Stimulated activated CD4-positive, alpha-beta T cell treated with anti-CD3 and anti-CD28 coated beads, Interleukin-1b, Interleukin-23, amount 100 ng/mL, for 4 hours (primary cell): ENCODE measurements around the gene TMEM108.

Experiments used
- DNase-seq, 2 donors: peaks; one replicate each; pipeline ENCODE4 v3.0.0-alpha.2; 2020; ENCODE audit warnings: low read depth in 2 of 2

TMEM108 gene

DNA sequence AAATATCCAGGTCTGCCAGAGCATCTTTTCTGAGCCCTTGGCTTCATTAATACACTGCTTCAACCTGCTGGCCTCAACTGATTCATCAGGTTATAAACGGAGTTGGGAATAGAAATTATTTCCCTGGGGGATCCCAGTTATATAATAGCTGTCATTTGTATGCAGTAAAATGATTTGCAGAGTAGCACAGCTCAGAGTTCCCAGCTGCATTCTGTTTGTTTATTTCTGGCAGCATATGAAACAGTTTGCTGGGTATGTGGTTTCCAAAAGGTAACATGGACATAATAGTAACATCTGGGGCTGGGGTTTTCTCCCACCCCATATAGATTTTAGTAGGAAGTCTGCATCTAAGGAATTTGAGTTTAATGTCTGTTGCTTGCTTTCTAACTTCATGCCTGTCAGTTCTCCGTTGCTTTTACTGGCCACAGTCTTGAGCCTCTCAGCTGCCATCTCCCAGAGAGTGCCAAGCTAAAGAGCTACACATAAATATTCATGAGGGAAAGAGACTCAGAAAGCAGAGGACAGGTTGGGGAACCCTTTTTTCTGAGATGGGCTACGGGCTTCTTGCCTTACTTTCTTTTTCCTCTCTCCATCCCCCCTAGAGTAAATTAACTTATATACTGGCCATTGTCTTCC is 124.6 kb downstream of the TMEM108 start:
- DNase-seq = no peak

DNA sequence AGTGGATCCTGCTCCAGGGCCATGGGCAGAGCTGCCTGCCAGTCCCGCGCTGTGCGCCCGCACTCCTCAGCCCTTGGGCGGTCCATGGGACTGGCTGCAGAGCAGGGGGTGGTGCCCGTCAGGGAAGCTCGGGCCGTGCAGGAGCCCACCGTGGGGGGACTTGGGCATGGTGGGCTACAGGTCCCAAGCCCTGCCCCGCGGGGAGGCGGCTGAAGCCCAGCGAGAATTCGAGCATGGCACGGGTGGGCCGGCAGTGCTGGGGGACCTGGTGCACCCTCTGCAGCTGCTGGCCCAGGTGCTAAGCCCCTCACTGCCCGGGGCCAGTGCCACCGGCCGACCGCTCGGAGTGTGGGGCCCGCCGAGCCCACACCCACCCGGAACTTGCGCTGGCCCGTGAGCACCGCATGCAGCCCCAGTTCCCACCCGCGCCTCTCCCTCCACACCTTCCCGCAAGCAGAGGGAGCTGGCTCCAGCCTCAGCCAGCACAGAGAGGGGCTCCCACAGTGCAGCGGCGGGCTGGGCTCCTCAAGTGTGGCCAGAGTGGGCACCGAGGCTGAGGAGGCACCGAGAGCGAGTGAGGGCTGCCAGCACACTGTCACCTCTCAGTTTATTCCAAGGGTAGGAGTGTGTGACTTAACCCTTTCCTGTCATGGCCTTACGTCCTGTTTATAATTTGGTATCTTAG is 129.3 kb downstream of the TMEM108 start:
- DNase-seq = no peak

DNA sequence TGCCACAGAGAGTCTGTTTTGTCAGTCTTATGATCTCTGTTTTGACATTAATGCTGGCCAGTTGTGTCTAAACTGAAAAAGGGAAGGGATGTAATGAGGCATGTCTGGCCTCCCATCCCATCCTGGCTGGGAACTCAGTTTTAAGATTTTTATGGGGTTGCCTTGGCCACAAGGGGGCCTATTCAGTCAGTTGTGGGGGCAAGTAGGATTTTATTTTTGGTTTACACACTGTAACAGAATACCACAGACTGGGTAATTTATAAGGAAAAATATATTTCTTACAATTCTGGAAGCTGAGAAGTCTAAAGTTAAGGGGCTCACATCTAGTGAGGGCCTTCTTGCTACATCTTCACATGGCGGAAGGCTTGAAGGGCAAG is 129.8 kb downstream of the TMEM108 start:
- no peak for DNase-seq

DNA sequence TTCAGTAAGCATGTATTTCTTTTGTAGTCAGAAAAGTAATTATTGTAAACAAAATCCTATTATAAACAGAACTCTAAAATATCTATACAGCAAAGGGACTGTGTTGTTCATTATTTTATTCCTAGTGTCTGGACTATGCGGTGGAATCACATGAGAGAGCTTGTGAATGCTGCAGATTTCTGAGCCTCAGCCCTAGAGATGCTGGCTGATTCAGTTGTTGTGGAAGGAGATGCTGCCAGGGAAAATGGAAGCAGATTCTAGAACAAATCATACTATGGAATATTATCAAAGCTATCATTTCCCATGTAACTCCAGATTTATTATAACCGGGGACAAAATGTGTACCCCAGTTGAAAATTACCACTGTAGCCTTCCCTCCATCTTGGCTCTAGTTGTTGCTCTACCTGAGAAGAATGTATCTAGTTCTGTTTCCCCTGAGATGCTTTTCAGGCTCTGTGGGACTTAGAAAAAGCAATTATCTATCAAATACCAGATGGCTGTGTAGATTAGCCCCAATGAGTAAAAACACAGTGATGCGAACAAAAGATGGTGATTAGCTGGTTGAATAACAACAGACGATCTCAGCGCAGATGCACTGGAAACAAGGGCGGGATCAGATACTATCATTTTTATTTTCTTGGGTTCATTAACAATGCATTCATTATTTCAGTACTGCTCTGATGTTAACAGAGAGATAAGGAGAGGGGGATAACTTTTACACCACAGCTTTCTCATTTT is 131.3 kb downstream of the TMEM108 start:
- DNase-seq = no peak

DNA sequence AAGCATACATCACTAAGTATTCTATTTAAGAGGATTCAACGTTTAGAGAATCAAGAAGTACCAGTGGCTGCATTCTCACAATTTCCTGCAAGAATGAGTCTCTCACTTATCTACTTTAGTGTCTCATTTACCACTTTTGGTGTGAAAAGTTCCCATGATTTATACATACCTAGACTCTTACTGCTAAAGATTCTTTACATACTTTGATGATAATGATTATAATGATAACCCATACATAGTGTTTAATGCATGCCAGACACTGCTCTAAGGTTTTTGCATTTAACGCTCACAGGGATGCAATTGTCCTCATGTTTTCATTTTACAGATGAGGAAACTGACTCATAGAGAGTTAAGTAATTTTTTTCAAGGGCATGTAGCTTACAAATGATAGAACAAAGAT is 133.6 kb downstream of the TMEM108 start:
- no peak for DNase-seq

DNA sequence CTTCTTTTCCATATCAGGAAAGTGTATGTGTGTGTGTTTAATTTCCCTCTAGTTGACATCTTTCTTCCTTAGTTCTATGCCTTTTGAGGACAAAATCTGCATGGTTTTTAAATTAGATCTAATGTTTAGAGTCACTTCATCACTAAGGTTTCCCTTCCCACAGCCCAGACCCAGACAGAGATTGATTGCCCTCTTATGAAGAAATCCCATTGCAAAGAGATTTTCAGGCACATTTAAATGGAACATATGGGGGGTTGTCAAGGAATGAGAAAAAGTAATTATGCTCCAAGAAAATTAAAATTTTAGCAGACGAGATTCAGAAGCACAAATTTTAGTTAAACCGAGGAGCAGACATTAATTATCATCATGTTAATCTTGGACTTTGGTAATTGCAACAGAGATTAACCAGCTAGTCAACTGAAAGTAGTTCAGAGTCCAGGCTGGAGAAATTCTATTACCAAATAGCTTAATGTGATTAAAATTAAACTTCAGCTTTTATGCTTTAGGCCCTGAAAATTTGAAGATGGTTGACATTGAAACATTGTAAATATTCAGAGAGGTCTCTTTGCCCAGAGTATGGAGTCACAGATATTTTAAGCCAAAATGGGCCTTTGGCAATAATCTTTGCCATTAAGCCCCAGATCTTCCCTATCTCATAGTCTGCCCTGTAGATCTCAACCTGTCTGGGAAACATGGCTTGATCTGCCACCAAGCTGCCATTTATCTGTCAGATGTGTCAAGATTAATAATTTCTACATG is 143.4 kb downstream of the TMEM108 start:
- no peak for DNase-seq

DNA sequence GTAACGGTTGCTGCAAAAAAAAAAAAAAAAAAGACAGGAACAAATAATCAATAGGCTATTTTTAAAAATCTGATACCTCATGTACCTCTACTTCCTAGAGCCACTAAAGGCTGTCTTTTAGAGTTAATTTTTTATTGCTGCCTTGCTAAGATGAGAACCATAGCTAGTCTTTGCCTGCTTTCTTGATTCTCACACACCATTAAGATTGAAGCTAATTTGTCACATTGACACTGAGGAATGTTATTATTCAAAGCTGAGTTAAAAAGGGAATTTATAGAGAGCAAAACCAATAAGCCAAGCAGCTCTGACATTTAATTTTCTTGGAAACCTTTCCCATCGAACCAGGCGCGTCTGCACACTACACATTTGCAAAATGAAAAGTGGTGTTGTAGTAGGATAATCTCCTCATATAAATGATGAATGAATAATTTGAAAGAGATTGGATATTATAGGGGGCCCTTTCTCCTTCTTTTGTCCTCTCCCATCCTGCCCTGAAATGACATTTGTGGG is 149.7 kb downstream of the TMEM108 start:
- no peak for DNase-seq

DNA sequence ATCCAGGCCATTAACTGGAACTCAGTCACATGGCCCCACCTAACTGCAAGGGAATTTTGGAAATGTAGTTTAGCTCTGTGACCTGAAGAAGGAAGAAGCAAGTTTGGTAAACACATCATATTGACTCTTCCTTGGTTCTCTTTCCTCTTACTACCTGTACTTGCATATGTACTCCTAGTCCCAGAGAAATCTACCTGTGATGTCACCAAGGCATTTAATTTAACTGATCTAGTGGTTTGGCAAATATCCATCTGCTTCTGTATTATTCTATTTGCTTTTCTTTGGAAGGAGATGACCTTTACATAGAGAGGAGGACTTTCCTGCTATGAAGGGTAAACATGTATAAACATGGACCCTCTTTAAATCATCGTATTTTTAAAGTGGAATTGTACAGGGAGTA is 150.8 kb downstream of the TMEM108 start:
- no peak for DNase-seq

DNA sequence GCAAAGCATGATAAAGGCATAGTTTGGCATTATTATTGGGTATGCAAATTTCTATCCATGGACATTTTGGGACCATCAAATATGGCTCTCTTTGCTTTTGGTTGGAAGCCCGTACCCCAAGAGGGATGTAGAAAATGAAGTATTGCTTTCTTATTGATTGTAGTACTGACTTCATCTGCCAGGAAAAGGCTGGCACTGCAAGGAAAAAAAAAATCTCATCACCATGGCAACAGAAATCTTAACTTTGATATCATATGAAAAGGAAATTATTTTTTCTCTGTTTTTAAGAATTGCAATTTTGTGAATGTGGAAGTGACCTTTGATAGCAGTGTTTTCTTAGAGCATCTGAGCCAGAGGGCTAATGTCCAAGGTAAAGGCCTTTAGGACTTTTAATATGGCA is 151.7 kb downstream of the TMEM108 start:
- DNase-seq = no peak

DNA sequence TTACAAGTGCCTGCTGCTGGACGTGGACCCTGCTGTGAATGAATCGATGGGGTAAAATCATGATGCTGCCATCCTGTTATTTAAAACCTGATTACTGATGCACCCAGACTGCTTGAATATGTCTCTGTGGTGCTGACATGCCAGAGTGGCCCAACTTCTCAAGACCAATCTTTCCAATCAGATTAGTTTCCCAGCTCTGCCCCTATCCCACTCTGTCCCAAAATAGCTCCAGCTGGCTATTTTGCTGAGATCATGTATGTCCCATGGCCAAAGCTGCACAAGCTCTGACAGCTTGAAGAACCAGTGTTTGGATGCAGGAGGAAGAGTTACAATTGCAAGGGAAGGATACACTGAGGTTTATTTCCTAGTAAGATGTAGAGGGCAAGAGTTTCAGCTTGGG is 153.6 kb downstream of the TMEM108 start:
- no peak for DNase-seq

DNA sequence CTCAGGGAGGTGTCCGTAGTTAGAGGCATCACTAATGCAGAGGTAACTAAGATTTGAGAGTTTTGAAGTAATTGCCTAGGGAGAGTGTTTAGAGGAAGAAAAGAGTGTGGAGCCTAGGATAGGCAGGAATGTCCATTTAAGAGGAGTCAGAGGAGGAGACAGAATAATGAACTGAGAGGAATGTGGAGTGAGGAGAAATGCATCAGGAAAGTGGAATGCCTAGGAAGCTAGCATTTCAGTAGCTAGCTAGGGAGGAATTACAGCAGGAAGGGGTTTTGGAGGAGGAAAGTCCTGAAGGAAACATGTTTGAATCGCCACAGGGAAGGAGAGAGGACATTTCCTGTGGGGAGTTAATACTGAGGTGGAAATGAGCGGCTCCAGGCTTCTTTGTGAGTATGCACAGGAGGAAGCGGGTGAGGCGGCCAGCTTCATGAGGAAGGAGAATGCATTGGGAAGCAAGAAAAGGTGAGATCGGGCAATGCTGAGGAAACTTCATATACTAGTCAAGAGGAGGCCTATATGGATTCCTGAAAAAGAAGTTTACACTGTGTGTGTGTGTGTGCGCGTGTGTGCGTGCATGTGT is 154.3 kb downstream of the TMEM108 start:
- DNase-seq = no peak

DNA sequence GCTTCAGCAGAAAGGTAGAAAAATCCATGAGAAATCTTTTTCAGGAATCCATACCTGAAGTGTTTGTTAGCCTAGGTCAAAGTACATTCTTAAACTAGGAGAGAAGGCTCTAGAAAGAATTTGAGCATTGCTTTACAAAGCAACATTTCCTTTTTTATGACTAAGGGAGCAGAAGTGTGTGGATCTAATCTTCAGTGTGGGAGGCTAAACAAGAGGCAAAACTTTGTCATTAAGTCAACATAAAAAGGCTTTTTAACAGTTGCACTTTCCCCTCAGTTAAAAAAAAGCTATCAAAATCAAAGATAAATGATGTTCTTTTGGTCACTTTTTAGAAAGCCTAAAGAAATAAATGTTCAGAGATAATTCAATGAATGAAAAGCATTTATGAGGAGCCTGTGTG is 154.8 kb downstream of the TMEM108 start:
- no peak for DNase-seq

DNA sequence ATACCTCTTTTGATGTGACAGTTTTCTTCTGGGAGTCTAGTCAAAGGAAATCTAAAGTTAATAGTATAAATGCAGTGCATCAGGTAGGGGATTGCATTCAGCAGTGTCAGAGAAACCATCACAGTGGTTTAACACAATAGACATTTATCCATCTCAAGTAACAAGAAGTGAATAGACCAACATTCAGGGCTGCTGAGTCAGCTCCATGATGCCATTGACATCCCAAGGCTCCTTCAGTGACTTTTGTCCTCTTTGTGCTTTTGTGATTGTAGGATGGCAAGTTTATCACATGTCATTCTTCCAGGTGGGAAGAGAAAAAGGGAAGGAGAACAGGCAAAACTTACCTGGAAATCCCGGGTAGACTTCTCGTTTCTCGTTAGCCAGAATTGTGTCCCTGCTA is 158.3 kb downstream of the TMEM108 start:
- no peak for DNase-seq

DNA sequence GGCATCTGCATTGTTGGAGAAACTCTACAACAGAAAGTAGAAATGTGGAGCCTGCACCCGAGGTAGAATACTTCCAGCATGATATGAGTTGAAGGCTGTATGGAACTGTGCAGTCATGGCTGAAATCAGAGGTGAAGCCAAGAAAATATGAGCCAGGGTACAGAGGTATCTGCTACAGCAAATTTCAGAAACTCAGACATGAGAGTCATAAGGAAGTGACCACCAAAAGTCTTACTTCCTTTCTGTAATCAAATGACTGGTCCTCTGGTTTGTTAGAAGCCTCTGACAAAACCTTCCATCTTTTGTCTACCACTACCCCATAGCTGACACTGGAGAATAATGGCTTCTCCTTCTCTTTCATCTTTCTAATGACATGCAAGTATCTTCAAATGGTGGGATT is 159.4 kb downstream of the TMEM108 start:
- no peak for DNase-seq

DNA sequence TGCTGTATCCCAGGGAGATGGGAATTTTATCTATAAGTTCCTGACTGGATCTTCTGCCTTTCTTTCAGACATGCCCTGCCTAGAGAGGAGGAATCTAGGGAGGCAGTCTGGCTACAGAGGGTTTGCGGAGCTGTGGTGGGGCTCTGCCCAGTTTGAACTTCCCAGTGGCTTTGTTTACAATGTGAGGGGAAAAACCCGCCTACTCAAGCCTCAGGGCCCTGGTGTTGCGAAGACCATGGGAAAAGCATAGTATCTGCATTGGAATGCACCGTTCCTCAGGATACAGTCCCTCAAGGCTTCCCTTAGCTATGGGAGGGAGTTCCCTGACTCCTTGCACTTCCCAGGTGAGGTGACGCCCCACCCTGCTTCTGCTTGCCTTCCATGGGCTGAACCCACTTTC is 168.7 kb downstream of the TMEM108 start:
- no peak for DNase-seq

DNA sequence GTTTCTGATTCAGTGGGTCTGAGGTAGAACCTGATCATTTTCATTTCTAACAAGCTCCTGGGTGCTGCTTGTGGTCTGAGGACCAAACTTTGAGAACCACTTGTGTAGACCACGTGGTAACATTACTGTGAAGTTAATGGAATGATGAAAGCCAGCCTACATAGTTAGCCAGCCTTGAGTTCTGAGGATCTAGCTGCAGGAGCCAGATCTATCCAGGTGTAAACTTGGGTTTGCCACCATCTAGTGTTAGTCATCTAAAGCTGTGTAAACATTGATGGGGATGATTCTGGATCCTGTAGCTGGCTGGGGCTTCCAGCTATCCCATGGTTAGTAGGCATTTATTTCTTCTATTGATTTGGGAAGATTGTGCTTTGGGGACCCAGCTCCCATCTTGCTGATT is 170.0 kb downstream of the TMEM108 start:
- no peak for DNase-seq

DNA sequence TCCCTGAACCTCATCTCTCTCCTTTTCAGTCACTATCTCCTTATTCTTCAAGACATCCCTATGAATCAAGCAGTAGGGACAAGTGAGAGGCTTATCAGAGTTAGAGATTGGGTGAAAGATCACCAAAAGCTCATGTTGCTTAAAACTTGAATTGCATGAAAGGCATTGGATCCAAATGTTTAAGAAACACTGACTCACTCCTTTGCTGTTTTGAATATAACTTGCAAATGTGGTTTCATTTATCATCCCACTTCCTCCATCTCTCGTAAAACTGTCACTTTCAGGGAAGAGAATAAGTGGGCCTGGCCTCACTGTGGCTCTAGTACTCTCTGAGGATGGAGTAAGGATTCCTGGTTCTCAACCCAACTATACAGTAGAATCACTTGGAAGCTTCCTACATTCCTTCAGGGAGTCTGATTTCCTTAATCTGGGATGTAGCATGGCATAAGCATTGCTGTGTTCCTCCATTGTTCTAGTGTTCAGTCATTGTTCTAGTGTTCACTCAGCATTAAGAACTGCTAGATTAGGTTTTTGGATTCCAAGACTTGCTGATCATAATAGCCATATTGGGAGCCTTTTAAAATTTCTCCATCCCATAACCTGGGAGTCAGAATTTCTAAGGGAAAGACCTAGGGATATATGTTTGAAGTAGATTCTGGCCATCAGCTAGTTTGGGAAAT is 171.8 kb downstream of the TMEM108 start:
- DNase-seq = no peak

DNA sequence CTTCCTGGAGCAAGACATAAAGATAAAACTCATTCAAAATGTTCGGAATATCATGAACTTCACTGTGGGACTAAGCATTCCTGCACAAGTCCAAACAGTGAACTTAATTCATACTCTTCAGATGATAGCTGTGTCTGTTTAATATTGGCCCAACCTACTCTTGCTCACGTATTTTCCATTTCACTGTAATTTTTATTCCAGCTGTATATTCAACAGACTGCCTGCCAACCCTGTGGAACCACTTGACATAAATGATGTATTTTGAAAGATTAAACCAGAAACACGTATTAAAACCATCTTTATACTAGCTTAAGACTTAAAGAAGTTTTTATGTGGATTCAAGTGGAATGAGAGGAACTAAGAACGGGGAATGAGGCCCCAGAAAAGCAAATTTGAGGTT is 172.5 kb downstream of the TMEM108 start:
- no peak for DNase-seq

DNA sequence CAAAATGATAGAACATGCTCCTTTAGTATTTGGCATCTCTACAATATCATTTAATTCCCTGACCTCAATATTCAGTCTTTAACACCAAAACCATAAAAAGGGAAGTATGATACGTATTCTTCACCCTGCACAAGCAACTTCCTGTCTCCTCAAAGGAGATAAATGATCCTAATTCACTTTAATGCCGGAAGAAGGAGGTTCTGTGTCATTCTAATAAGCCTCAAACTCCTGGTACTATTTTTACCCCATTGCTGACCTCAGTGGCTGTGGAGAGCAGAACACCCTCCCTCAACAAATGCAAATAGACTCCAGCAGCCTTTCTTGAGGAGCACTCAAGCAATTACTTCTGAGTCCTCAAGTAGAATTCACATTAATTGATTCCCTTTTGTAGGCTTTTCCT is 173.3 kb downstream of the TMEM108 start:
- DNase-seq = no peak

DNA sequence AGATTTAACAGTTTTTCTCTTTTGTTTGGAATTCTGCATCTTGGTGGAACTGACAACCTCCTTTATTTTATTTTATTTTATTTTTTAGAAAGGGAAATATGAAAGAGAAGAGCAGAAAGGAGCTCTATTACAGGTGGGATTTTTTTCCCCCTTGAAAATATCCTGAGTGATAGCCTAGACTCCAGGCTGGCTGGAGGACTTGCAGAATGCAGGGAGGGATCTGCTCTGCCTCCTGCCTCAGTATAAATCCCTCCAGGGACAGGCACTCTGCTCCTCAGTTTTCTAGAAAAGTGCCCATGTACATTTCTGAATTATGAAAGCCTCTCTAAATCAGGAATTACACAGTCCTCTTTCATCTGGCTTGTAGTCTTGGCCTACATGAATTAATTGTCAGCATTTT is 173.7 kb downstream of the TMEM108 start:
- no peak for DNase-seq

DNA sequence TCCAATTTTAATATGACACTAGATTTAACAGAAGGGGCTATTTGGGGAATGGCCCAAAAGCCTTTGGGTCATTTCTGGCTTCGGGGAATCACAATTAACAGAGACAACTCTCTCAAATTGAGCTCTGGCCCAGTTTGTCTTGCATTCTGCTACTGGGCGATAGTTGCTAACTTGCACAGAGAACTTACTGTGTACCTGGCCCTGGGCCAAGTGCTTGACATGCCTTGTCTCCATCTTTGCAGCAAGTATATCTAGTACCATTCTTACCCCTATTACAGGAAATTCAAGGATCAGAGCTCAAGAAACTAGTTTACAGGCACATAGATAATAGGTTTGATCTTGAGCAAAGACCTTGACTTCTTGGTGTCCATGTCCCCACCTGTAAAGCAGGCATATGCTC is 175.7 kb downstream of the TMEM108 start:
- no peak for DNase-seq
